ENCODE results near the gene ZNF583.

ZNF583 gene

GRCh38 chr19:56403764-56404704 lies at the start of gene ZNF583:
Gene ZNF583, plus strand, starts transcription at chr19:56404332. Its CDS starts 2,783 bp downstream, at chr19:56407115.
- DNase-seq (ENCODE audit: low spot score) = peak; percentile 90

- DNase-seq (ENCODE audit: low spot score) = no peak
These were observed 48.6 kb upstream of the ZNF583 start for GRCh38 chr19:56355517-56355916.

- no peak for DNase-seq (ENCODE audit: low spot score)
These were observed 47.2 kb upstream of the ZNF583 start for GRCh38 chr19:56356944-56357343.

- no peak for DNase-seq (ENCODE audit: low spot score)
These were observed 43.3 kb upstream of the ZNF583 start for GRCh38 chr19:56360841-56361240.

GRCh38 chr19:56367829-56368711 lies 36.1 kb upstream of the ZNF583 start:
- no peak for DNase-seq (ENCODE audit: low spot score)

GRCh38 chr19:56369886-56370676 lies 34.1 kb upstream of the ZNF583 start:
- no peak for DNase-seq (ENCODE audit: low spot score)

- DNase-seq (ENCODE audit: low spot score) = no peak
These were observed 31.9 kb upstream of the ZNF583 start for GRCh38 chr19:56372281-56372680.

GRCh38 chr19:56377105-56377924 lies 26.8 kb upstream of the ZNF583 start:
- DNase-seq (ENCODE audit: low spot score) = no peak

- no peak for DNase-seq (ENCODE audit: low spot score)
These were observed 20.1 kb upstream of the ZNF583 start for GRCh38 chr19:56383826-56384605.

- no peak for DNase-seq (ENCODE audit: low spot score)
These were observed 10.8 kb upstream of the ZNF583 start, which contains the start of gene ZNF582 for GRCh38 chr19:56393119-56394012. Gene ZNF582, minus strand, starts transcription at chr19:56393534. Its CDS starts 1,782 bp downstream, at chr19:56391752.

- no peak for DNase-seq (ENCODE audit: low spot score)
These were observed 5.3 kb upstream of the ZNF583 start for GRCh38 chr19:56398809-56399208.

- DNase-seq (ENCODE audit: low spot score) = no peak
These were observed 3.6 kb upstream of the ZNF583 start for GRCh38 chr19:56400485-56400884.

- no peak for DNase-seq (ENCODE audit: low spot score)
These were observed 871 bp upstream of the ZNF583 start for GRCh38 chr19:56403261-56403660.

- no peak for DNase-seq (ENCODE audit: low spot score)
These were observed 549 bp downstream of the ZNF583 start for GRCh38 chr19:56404705-56405056.

- DNase-seq (ENCODE audit: low spot score) = no peak
These were observed 930 bp downstream of the ZNF583 start for GRCh38 chr19:56405062-56405461.

GRCh38 chr19:56423276-56423984 lies 19.3 kb downstream of the ZNF583 start:
- no peak for DNase-seq (ENCODE audit: low spot score)

- DNase-seq (ENCODE audit: low spot score) = no peak
These were observed 19.8 kb downstream of the ZNF583 start for GRCh38 chr19:56423985-56424353.

- no peak for DNase-seq (ENCODE audit: low spot score)
These were observed 37.2 kb downstream of the ZNF583 start for GRCh38 chr19:56441206-56441792.

All from NAMALWA (cell line).